GM19395 (cell line): ENCODE measurements around the gene TAOK2.
"Not testable (repeated sequence)": the region's sequence is repeated elsewhere in the genome, so short reads cannot be mapped to it uniquely, and the experiment has no call there.

Experiments used
- ATAC-seq: cut with Tn5 transposase; IDR thresholded peaks from one replicate; pipeline ENCODE4 v1.9.1; 2021; ENCODE audit warnings: mild to moderate bottlenecking, moderate library complexity; ENCODE audit not compliant: unreplicated experiment

Gene TAOK2

GRCh38 chr16:30017277-30017656 lies 43.6 kb downstream of the TAOK2 start:
- no peak for ATAC-seq

- ATAC-seq: not testable (repeated sequence)
Observed at GRCh38 chr16:30017937-30018336, 44.3 kb downstream of the TAOK2 start.

GRCh38 chr16:30018731-30019158 lies 45.1 kb downstream of the TAOK2 start:
- no peak for ATAC-seq

- no peak for ATAC-seq
Observed at GRCh38 chr16:30022887-30023286, 49.2 kb downstream of the TAOK2 start, which contains the start of gene C16orf92. C16orf92 (plus strand) TSS chr16:30023198; CDS start chr16:30023341, 143 bp downstream.

GRCh38 chr16:30023586-30023985 lies 49.9 kb downstream of the TAOK2 start:
- ATAC-seq: no peak

GRCh38 chr16:30024451-30024850 lies 50.8 kb downstream of the TAOK2 start:
- ATAC-seq: no peak

GRCh38 chr16:30025156-30025555 lies 51.5 kb downstream of the TAOK2 start:
- no peak for ATAC-seq

- ATAC-seq: no peak
Observed at GRCh38 chr16:30025574-30025973, 51.9 kb downstream of the TAOK2 start.

- ATAC-seq: no peak
Observed at GRCh38 chr16:30026449-30026848, 52.8 kb downstream of the TAOK2 start.

GRCh38 chr16:30027588-30028437 lies 54.1 kb downstream of the TAOK2 start:
- no peak for ATAC-seq

- no peak for ATAC-seq
Observed at GRCh38 chr16:30028438-30029076, 54.9 kb downstream of the TAOK2 start.

- no peak for ATAC-seq
Observed at GRCh38 chr16:30030011-30030685, 56.5 kb downstream of the TAOK2 start.

- no peak for ATAC-seq
Observed at GRCh38 chr16:30030841-30031413, 57.3 kb downstream of the TAOK2 start, which contains the start of gene TLCD3B. TLCD3B (minus strand) TSS chr16:30031271; CDS start chr16:30030527, 744 bp downstream.

GRCh38 chr16:30031477-30031918 lies 57.8 kb downstream of the TAOK2 start:
- no peak for ATAC-seq

- no peak for ATAC-seq
Observed at GRCh38 chr16:30032083-30032819, 58.6 kb downstream of the TAOK2 start.

- ATAC-seq: no peak
Observed at GRCh38 chr16:30033270-30033669, 59.6 kb downstream of the TAOK2 start.

- ATAC-seq: no peak
Observed at GRCh38 chr16:30040221-30040620, 66.6 kb downstream of the TAOK2 start.

- ATAC-seq: not testable (repeated sequence)
Observed at GRCh38 chr16:30040690-30041089, 67.0 kb downstream of the TAOK2 start.

- no peak for ATAC-seq
Observed at GRCh38 chr16:30041841-30042240, 68.2 kb downstream of the TAOK2 start.
